Testis (tissue), 5 donors: ENCODE data around the gene NAA38. TPM values are rescaled to one million over a fixed set of nuclear protein-coding genes. Genes with fewer than 3 reads are reported as not detected.

Source experiments
- DNase-seq: peaks from one replicate; pipeline ENCODE4 v3.0.0-alpha.2; 2019
- H3K27ac ChIP-seq, 2 donors: fragments of 200-600 bp; sonication (generic); one replicate each; pipeline ENCODE4 v1.5.1; 2019
- H3K27me3 ChIP-seq: fragments of 200-600 bp; sonication (generic); one replicate; pipeline ENCODE4 v1.5.1; 2019
- H3K36me3 ChIP-seq: fragments of 200-600 bp; sonication (generic); one replicate; pipeline ENCODE4 v1.5.1; 2017; ENCODE audit warnings: low read depth; ENCODE audit errors: missing control alignments
- H3K4me1 ChIP-seq: fragments of 200-600 bp; sonication (generic); one replicate; pipeline ENCODE4 v1.5.1; 2019
- H3K4me3 ChIP-seq, 2 donors: fragments of 200-600 bp; sonication (generic); one replicate each; pipeline ENCODE4 v1.5.1; 2017 to 2019
- H3K9me3 ChIP-seq: fragments of 200-600 bp; sonication (generic); one replicate; pipeline ENCODE4 v1.5.1; 2017
- CTCF ChIP-seq, 3 experiments: fragments of 450-650 bp in 2 of 3; fragments of 200-600 bp in 1 of 3; sonication (generic) in 1 of 3; IDR thresholded peaks; one replicate each; pipeline ENCODE4 v1.5.1; 2016 to 2019; ENCODE audit warnings: antibody characterized with exemption in 3 of 3, mild to moderate bottlenecking in 2 of 3, moderate library complexity in 1 of 3
- POLR2A ChIP-seq: fragments of 450-650 bp; IDR thresholded peaks from one replicate; pipeline ENCODE4 v1.6.1; 2017; ENCODE audit warnings: antibody characterized with exemption, mild to moderate bottlenecking, moderate library complexity
- whole genome bisulfite sequencing, 2 donors: methylation state at CpG; one replicate each; pipeline ENCODE4 v1.1.5; 2018; 5-methylcytosine and 5-hydroxymethylcytosine counted together
- intact Hi-C: fragments of 100-400 bp; cut with DNase I; formaldehyde crosslinking; loops from one replicate; pipeline ENCODE4 v1.15.1; 2023; ENCODE audit warnings: low total_unique reads
- long read RNA-seq, 2 donors: transcript quantifications; one replicate each; lab custom pipeline, GENCODE V29; 2026
- polyA plus RNA-seq: library from polyadenylated mRNA; stranded (reverse); fragments of 350-450 nt; fragmentation: Illumina TruSeq; extraction: RNeasy Lipid Tissue Mini Kit (QIAGEN cat#74804); gene quantifications from one replicate; pipeline ENCODE4 v1.2.3, GENCODE V29; 2014; ENCODE audit warnings: low read depth, low replicate concordance; ENCODE audit not compliant: insufficient read depth
- total RNA-seq, 2 donors: library from RNA; depleted of rRNA; stranded (reverse); fragments of >200 nt; gene quantifications; one replicate each; pipeline ENCODE4 v1.2.3, GENCODE V29; 2016

Gene NAA38
- 10 to 100 TPM; 72.3 to 83.1 TPM for total RNA-seq
- 102 TPM for polyA plus RNA-seq
- long read RNA-seq, donor 1, transcript NAA38-206 (2 exons, 424 nt), result minor isoform, 6 of 96 reads
- long read RNA-seq, donor 1, transcript NAA38-205 (3 exons, 852 nt), result major isoform, 36 of 96 reads
- long read RNA-seq, donor 1, transcript NAA38-201 (2 exons, 999 nt), result minor isoform, 23 of 96 reads
- long read RNA-seq, donor 1, partial matches to known transcripts, result 10 of 96 reads
- long read RNA-seq, donor 1, other reads (novel, unspliced or antisense), result 18 of 96 reads
- long read RNA-seq, donor 2, transcript NAA38-206 (2 exons, 424 nt), result minor isoform, 11 of 147 reads
- long read RNA-seq, donor 2, transcript NAA38-201 (2 exons, 999 nt), result minor isoform, 19 of 147 reads
- long read RNA-seq, donor 2, transcript NAA38-205 (3 exons, 852 nt), result major isoform, 23 of 147 reads
- long read RNA-seq, donor 2, partial matches to known transcripts, result 80 of 147 reads
- long read RNA-seq, donor 2, other reads (novel, unspliced or antisense), result 9 of 147 reads

- Histone ChIP-seq H3K9me3 (no peaks in the 10 kb centered on the region), H3K4me1 (peaks cover 22% of the 10 kb centered on the region), H3K27me3 (no peaks in the 10 kb centered on the region), H3K27ac (peak within 1 kb of the TSS; percentile 84 to 98), H3K4me3 (peak within 1 kb of the TSS; percentile 66 to 68), H3K36me3 (no peaks in the 10 kb centered on the region)
- intact Hi-C loops, result no loop called here
- WGBS, 2 donors, result 0% methylated on average over 24 to 62 of the region's 64 CpGs
- peak; percentile 26 to 53 (median 27) for TF ChIP-seq CTCF (IDR thresholded peaks at IDR 0.05)
- no peak for TF ChIP-seq POLR2A
- peak; percentile 99 for DNase-seq
Observed at GRCh38 chr17:7856811-7857712, at the start of gene NAA38. Gene NAA38 (minus strand): TSS chr17:7857559. CDS start chr17:7857463, 96 bp downstream.

- intact Hi-C loops, result no loop called here
- no peak overlapping the region for H3K4me3 ChIP-seq
- H3K36me3 ChIP-seq, result no peaks in the 10 kb centered on the region
- no peaks in the 10 kb centered on the region for H3K9me3 ChIP-seq
- H3K4me1 ChIP-seq, result no peaks in the 10 kb centered on the region
- DNase-seq, result no peak
- H3K27me3 ChIP-seq, result no peaks in the 10 kb centered on the region
- TF ChIP-seq CTCF (IDR thresholded peaks at IDR 0.05) (no peak), POLR2A (no peak)
- WGBS, 2 donors, result 82 to 87% methylated on average over 22 of the region's 22 CpGs
- H3K27ac ChIP-seq, result no peak overlapping the region
Observed at GRCh38 chr17:7903154-7904103, 46.1 kb upstream of the NAA38 start.

- DNase-seq, result no peak
- Histone ChIP-seq H3K4me1 (peaks cover 3% of the 10 kb centered on the region), H3K27me3 (no peaks in the 10 kb centered on the region), H3K27ac (no peak overlapping the region), H3K36me3 (no peaks in the 10 kb centered on the region), H3K4me3 (no peak overlapping the region), H3K9me3 (no peaks in the 10 kb centered on the region)
- TF ChIP-seq CTCF (IDR thresholded peaks at IDR 0.05), result peak; percentile 34 to 71 (median 71)
- TF ChIP-seq POLR2A, result no peak
- WGBS, 2 donors, result 45 to 57% methylated on average over 6 of the region's 6 CpGs
- intact Hi-C loops, result no loop called here
Observed at GRCh38 chr17:7897773-7898172, 40.4 kb upstream of the NAA38 start.

GRCh38 chr17:7897090-7897489 lies 39.7 kb upstream of the NAA38 start:
- Histone ChIP-seq H3K9me3 (no peaks in the 10 kb centered on the region), H3K27me3 (no peaks in the 10 kb centered on the region), H3K36me3 (no peaks in the 10 kb centered on the region), H3K4me3 (no peak overlapping the region), H3K4me1 (peaks cover 3% of the 10 kb centered on the region), H3K27ac (no peak overlapping the region)
- intact Hi-C loops, result no loop called here
- TF ChIP-seq POLR2A (no peak), CTCF (IDR thresholded peaks at IDR 0.05) (no peak)
- WGBS, 2 donors, result 91% methylated on average over 13 of the region's 13 CpGs
- DNase-seq, result no peak
